ENCODE measurements around the gene GNAS. TPM values are rescaled to one million over a fixed set of nuclear protein-coding genes. Genes with fewer than 3 reads are reported as not detected.
A peak's percentile ranks its signal among the peaks of the same experiment; 100 is the strongest.
"Not testable (repeated sequence)": the region's sequence is repeated elsewhere in the genome, so short reads cannot be mapped to it uniquely, and the experiment has no call there.

Gene GNAS
- total RNA-seq, 1 donor = 474 TPM

DNA sequence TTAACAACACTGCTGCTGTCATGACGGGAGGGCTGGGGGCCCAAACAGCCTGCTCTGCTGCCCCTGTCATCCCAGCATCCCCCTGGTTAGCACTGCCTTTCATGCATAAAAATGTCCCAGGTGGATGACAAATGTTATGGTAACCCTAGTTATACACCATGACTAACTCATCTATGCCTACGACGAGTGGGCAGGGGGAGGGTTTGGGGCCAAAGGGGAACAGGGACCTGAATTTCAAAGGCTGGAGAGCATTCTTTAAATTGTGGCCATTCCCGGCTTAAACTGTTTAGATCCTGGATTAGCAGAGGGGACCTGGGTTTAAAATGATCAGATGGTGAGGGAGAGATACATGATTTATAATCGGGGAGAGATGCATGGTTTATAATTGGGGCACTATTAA is 26.2 kb upstream of the GNAS start:
- H3K4me3 ChIP-seq (ENCODE audit: low read depth, low read length) = no peak overlapping the region
- no peak for DNase-seq (ENCODE audit: low read depth)
- TF ChIP-seq, protein P1, sequence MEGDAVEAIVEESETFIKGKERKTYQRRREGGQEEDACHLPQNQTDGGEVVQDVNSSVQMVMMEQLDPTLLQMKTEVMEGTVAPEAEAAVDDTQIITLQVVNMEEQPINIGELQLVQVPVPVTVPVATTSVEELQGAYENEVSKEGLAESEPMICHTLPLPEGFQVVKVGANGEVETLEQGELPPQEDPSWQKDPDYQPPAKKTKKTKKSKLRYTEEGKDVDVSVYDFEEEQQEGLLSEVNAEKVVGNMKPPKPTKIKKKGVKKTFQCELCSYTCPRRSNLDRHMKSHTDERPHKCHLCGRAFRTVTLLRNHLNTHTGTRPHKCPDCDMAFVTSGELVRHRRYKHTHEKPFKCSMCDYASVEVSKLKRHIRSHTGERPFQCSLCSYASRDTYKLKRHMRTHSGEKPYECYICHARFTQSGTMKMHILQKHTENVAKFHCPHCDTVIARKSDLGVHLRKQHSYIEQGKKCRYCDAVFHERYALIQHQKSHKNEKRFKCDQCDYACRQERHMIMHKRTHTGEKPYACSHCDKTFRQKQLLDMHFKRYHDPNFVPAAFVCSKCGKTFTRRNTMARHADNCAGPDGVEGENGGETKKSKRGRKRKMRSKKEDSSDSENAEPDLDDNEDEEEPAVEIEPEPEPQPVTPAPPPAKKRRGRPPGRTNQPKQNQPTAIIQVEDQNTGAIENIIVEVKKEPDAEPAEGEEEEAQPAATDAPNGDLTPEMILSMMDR (IDR thresholded peaks at IDR 0.05; ENCODE audit: insufficient read depth, low read length) = no peak

DNA sequence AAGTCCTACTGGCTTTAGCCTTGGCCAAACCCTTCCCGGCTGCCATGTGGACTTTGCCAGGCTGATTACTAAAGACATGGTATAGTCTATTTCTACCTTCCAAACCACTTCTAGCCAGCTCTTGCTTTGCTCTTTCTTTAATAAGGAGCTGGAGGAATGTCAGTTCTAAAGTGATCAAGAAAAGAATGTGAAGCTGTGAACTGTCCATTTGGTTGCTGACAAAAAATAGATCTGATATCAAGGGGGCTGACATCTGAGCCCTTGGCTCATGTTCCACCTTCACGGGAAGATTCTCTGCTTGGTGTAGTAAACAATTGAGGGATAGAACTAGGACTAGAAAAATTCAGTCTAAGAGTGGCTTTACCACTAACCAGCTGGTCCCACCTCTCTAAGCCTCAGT is 24.4 kb upstream of the GNAS start:
- DNase-seq (ENCODE audit: low read depth) = no peak
- no peak overlapping the region for H3K4me3 ChIP-seq (ENCODE audit: low read depth, low read length)
- TF ChIP-seq, protein P1 (IDR thresholded peaks at IDR 0.05; ENCODE audit: insufficient read depth, low read length) = no peak

DNA sequence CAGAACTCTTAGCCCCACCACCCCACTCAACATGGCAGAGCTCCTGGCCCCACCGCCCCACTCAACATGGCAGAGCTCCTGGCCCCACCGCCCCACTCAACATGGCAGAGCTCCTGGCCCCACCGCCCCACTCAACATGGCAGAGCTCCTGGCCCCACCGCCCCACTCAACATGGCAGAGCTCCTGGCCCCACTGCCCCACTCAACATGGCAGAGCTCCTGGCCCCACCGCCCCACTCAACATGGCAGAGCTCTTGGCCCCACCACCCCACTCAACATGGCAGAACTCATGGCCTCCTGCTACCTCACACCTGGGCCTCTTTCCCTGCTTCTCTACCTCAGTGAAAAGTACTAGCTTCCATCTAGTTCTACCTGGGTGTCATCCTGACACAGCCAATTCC is 23.7 kb upstream of the GNAS start:
- not testable (repeated sequence) for DNase-seq (ENCODE audit: low read depth); H3K4me3 ChIP-seq (ENCODE audit: low read depth, low read length)

DNA sequence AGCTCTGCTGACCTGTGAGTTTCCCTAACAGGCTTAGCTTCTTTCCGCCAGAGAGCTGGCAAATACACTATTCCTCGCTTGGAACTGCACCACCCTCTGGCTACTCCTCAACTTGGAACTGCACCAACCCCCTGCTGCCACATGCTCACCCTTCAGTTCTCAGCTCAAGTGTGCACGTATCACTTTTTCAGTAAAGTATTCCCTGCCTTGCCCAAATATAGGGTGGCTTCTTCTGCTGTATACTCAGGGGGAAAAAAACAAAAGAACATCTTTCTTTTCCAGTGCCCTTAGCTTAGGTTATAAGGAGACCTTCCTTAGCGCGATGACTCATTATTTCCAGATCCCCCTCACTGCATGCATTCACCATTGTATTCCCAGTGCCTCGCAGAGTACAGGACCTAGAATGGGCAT is 23.0 kb upstream of the GNAS start:
- DNase-seq (ENCODE audit: low read depth) = peak; percentile 66
- TF ChIP-seq, protein P1 (IDR thresholded peaks at IDR 0.05; ENCODE audit: insufficient read depth, low read length) = no peak
- no peak overlapping the region for H3K4me3 ChIP-seq (ENCODE audit: low read depth, low read length)

DNA sequence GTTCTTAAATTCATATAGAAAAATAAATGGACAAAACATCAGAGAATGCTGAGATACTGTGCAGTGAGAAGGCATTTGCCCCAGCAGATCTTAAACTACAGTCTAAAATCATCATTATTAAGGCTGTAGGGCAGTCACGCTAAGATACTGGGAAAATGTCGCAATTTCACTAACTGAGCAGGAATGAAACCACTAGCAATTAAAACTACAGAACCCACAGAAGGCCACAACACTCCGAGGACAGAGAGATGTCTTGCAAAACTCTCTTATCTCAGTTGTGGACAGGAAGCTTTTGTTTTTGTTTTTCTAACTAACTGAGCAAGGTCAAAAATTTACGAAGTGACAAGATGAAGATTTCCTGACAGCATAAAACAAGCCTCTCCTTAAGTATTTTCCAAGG is 20.1 kb upstream of the GNAS start:
- no peak overlapping the region for H3K4me3 ChIP-seq (ENCODE audit: low read depth, low read length)
- no peak for DNase-seq (ENCODE audit: low read depth)
- TF ChIP-seq, protein P1 (IDR thresholded peaks at IDR 0.05; ENCODE audit: insufficient read depth, low read length) = no peak

DNA sequence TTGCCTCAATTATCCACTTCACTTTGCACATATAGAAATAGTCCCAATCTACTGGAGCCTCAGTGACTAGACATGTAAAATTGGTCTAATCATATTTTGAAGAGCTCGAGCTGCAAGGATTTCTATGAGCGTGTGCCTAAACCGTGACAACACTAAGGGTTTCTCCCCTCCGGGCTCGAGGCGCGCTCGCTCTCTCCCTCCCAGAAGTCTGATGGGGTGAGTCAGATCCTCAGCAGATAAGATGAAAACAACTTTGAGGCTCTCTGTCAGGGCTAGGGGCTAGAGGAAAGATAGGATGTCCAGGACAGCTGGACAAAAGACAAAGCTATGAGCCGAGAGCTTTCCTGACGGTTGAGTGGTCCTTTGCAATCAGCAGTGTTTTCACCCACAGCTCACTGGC is 18.6 kb upstream of the GNAS start:
- DNase-seq (ENCODE audit: low read depth) = no peak

DNA sequence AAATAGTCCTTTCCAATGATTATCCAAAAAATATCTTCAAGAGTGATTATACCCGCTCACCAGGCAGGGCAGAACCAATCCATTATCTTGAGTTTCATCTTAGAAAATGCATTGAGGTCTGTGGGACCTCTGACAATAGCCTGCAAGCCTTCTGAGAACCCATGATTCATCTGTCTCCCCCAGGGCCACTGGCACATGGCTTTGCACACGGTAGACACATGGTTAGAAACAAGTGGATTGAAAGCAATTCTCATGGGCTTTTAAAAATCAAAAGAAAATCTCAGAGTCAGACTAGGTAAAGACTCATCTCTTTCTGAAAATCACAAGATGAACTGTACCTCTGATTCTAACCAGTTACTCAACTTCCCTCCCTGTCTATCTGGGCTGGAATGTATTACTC is 17.3 kb upstream of the GNAS start:
- TF ChIP-seq, protein P1 (IDR thresholded peaks at IDR 0.05; ENCODE audit: insufficient read depth, low read length) = no peak
- no peak for DNase-seq (ENCODE audit: low read depth)
- H3K4me3 ChIP-seq (ENCODE audit: low read depth, low read length) = no peak overlapping the region

More for the DNA sequence above, 18.6 kb upstream of the GNAS start:
- TF ChIP-seq, protein P1 (IDR thresholded peaks at IDR 0.05; ENCODE audit: insufficient read depth, low read length) = no peak
- H3K4me3 ChIP-seq (ENCODE audit: low read depth, low read length) = no peak overlapping the region

Data from fibroblast of the aortic adventitia (primary cell).